Calu3 (cell line): ENCODE data around the gene BCO1. TPM values are rescaled to one million over a fixed set of nuclear protein-coding genes. Genes with fewer than 3 reads are reported as not detected.
A peak's percentile ranks its signal among the peaks of the same experiment; 100 is the strongest.

Source experiments
- BruUV-seq: library from RNA; stranded (reverse); fragments of 400-500 nt; replicated peaks from 2 replicates; lab custom pipeline; 2021; lab: Mats Ljungman, UMichigan
- CTCF ChIA-PET: fragments of 300-600 bp; sonication (Branson Sonifier 250); formaldehyde crosslinking; loops from one replicate; lab custom pipeline; 2022; ENCODE audit warnings: antibody characterized with exemption; lab: Charles Lee
- DNase-seq: peaks from one replicate; pipeline ENCODE4 v3.0.0; 2022
- H3K27ac Mint-ChIP-seq: one replicate; pipeline ENCODE4 v1.8.0; 2022; ENCODE audit warnings: mixed read lengths; ENCODE audit not compliant: unreplicated experiment
- H3K27me3 Mint-ChIP-seq: one replicate; pipeline ENCODE4 v1.8.0; 2022; ENCODE audit warnings: mixed read lengths; ENCODE audit not compliant: unreplicated experiment
- H3K36me3 Mint-ChIP-seq: one replicate; pipeline ENCODE4 v1.8.0; 2022; ENCODE audit warnings: mild to moderate bottlenecking, moderate library complexity, mixed read lengths; ENCODE audit not compliant: insufficient read depth, unreplicated experiment
- H3K4me1 Mint-ChIP-seq: one replicate; pipeline ENCODE4 v1.8.0; 2022; ENCODE audit warnings: mild to moderate bottlenecking, low read depth, mixed read lengths; ENCODE audit not compliant: unreplicated experiment
- H3K4me3 Mint-ChIP-seq: one replicate; pipeline ENCODE4 v1.8.0; 2022; ENCODE audit warnings: mild to moderate bottlenecking, low read depth, moderate library complexity, mixed read lengths; ENCODE audit not compliant: unreplicated experiment
- H3K9me3 Mint-ChIP-seq: one replicate; pipeline ENCODE4 v1.8.0; 2022; ENCODE audit warnings: low read depth, mixed read lengths; ENCODE audit not compliant: unreplicated experiment
- intact Hi-C: fragments of 100-400 bp; cut with micrococcal nuclease; formaldehyde crosslinking; loops from one replicate; pipeline ENCODE4 v1.10.0; 2022; ENCODE audit not compliant: unreplicated experiment
- total RNA-seq: library from RNA; stranded (reverse); gene quantifications from 2 replicates; pipeline ENCODE4 v1.2.3, GENCODE V29; 2022
- TF ChIP-seq, protein P1 (sequence below): fragments of 200-600 bp; IDR thresholded peaks from one replicate; pipeline ENCODE4 v1.8.0; 2022; ENCODE audit warnings: antibody characterized with exemption; ENCODE audit not compliant: unreplicated experiment

The BCO1 gene
- total RNA-seq, 1 experiment from 2014 or later, result 6.6 TPM

DNA sequence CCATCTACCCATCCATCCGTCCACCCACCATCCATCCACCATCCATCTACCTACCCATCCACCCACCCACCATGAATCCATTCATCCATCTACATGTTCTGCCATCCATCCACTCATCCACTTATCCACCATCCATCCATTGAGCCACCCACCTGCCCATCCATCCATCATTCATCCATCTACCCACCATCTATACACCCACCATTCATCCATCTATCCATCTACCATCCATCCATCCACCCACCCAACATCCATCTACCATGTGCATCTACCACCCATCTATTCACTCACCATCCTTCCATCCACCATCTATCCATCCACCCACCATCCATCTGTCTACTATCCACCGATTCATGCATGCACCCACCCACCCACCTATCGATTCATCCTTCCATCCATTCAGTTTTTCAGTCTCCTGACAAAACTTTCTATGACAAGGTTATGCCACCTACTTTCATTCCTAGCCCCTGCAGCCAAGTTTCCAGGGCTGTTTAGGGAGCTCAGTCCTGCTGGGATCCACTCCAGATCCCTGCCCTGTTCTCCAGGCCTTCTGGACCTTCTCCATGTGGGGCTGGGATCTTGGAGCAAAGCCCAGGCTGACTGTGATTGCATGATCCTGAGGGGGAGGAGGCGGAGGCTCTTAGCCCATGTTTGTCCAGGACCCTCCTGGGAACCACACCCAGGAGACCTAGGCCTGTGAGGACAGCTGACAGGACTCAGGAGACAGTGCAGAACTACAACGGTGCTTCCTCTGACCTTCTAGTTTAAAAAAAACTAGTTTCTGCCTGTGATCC, 27.4 kb downstream of the BCO1 start:
- CTCF ChIA-PET, result interaction anchor here (0.7 to 1.3 kb wide), 2 partner anchors 28 to 413 kb away, joined by 3 to 4 read pairs; partner anchors contain the start of gene BCO1
- Mint-ChIP-seq H3K9me3 (peaks cover 3% of the 10 kb centered on the region), H3K4me3 (no peak overlapping the region), H3K27me3 (no peaks in the 10 kb centered on the region), H3K27ac (no peak overlapping the region), H3K36me3 (peaks cover 4% of the 10 kb centered on the region), H3K4me1 (peaks cover 13% of the 10 kb centered on the region)
- DNase-seq, result no peak
- BruUV-seq, result no TSS peak
- intact Hi-C loops, result loop anchor here (10.0 kb wide), 1 partner anchor 99 kb away; no protein-coding TSS in a partner anchor
- TF ChIP-seq, protein P1, sequence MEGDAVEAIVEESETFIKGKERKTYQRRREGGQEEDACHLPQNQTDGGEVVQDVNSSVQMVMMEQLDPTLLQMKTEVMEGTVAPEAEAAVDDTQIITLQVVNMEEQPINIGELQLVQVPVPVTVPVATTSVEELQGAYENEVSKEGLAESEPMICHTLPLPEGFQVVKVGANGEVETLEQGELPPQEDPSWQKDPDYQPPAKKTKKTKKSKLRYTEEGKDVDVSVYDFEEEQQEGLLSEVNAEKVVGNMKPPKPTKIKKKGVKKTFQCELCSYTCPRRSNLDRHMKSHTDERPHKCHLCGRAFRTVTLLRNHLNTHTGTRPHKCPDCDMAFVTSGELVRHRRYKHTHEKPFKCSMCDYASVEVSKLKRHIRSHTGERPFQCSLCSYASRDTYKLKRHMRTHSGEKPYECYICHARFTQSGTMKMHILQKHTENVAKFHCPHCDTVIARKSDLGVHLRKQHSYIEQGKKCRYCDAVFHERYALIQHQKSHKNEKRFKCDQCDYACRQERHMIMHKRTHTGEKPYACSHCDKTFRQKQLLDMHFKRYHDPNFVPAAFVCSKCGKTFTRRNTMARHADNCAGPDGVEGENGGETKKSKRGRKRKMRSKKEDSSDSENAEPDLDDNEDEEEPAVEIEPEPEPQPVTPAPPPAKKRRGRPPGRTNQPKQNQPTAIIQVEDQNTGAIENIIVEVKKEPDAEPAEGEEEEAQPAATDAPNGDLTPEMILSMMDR, result no peak

DNA sequence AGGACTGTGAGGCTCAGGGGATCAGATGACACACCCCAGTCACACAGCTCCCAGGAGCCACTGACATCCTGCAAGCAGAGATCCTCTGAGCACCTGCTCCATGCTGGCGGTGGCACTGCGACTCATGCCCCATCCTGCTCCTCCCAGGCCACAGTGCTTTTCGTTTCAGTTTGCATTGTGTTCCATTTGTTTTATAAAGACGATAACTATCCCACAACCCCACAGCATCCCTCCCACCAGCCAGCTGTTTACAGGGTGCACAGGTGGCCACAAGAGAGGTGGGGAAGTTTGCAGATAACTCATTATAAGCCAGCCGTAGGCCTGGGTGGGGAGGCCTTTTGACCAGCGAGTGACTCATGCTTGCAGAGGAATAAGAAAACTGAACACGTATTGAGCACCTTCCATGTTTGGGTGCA, 28.2 kb downstream of the BCO1 start:
- CTCF ChIA-PET, result interaction anchor here (1.3 kb wide), 1 partner anchor 29 kb away, joined by 3 read pairs; the partner anchor contains the start of gene BCO1
- peak; percentile 55 for DNase-seq
- peak overlapping the region; percentile 80 for H3K27ac Mint-ChIP-seq

DNA sequence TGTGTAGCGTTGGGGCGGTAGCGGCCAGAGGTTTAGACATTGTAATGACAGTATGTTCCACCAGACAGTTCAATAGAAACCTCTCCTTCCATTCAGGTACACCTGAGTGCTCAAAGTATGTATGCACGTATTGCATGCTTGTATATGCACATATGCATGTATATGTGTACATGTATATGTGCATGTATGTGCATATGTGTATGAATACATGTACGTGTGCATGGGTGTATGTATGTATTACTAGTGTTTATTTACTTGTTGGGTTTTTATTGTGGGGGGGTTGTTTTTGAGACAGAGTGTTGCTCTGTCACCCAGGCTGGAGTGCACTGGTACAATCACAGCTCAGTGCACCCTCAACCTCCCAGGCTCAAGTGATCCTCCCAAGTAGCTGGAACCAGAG, 30.0 kb downstream of the BCO1 start:
- CTCF ChIA-PET, result no interaction called here
- H3K36me3 Mint-ChIP-seq, result peaks cover 4% of the 10 kb centered on the region
- intact Hi-C loops, result loop anchor here (10.0 kb wide), 1 partner anchor 96 kb away; no protein-coding TSS in a partner anchor
- no peak overlapping the region for H3K4me3 Mint-ChIP-seq
- peaks cover 3% of the 10 kb centered on the region for H3K9me3 Mint-ChIP-seq
- H3K27me3 Mint-ChIP-seq, result no peaks in the 10 kb centered on the region
- peaks cover 13% of the 10 kb centered on the region for H3K4me1 Mint-ChIP-seq
- no TSS peak for BruUV-seq
- TF ChIP-seq, protein P1, result no peak
- DNase-seq, result no peak
- no peak overlapping the region for H3K27ac Mint-ChIP-seq

More for the DNA sequence above, 28.2 kb downstream of the BCO1 start:
- intact Hi-C loops, result loop anchor here (10.0 kb wide), 1 partner anchor 98 kb away; no protein-coding TSS in a partner anchor
- Mint-ChIP-seq H3K4me1 (peaks cover 13% of the 10 kb centered on the region), H3K4me3 (peak overlapping the region; percentile 20), H3K27me3 (no peaks in the 10 kb centered on the region), H3K36me3 (peaks cover 4% of the 10 kb centered on the region), H3K9me3 (peaks cover 3% of the 10 kb centered on the region)
- BruUV-seq, result no TSS peak
- TF ChIP-seq, protein P1, result no peak

DNA sequence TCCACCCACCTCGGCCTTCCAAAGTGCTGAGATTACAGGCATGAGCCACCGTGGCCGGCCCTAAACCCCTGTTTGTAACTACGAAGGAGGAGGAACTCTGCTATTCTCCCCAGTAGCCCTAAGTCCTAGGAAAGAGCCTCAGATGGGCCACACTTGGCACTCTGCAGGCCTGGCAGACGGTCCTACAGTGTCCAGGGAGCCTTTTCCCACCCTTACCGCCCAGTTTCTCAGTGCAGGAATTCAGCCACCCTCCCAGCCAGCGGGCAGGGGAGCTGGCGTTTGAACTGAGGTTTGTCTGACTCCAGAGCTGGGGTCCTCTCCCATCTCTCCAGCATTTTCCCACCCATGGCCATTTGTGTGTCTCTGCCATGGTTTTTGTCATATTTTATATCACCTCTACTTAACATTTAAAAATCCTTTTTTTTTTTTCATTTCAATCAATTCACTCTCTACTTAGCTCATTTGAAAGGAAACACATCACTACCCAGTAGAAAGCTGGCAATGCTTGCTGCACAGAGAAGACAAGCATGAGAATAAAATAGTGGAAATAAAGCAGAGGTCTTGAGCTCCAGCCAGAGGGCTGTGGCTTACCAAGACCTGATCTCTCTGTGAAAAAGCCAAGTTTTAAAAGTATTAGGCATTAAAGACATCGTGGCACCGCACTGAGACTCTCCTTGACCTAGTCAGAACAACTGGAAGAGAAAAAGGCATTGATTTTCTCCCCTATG, 34.9 kb downstream of the BCO1 start:
- no peaks in the 10 kb centered on the region for H3K9me3 Mint-ChIP-seq

More for the DNA sequence above, 34.9 kb downstream of the BCO1 start:
- no peak overlapping the region for H3K27ac Mint-ChIP-seq
- H3K27me3 Mint-ChIP-seq, result no peaks in the 10 kb centered on the region
- no peak overlapping the region for H3K4me3 Mint-ChIP-seq
- TF ChIP-seq, protein P1, result no peak
- peaks cover 14% of the 10 kb centered on the region for H3K4me1 Mint-ChIP-seq
- intact Hi-C loops, result no loop called here
- H3K36me3 Mint-ChIP-seq, result no peaks in the 10 kb centered on the region
- BruUV-seq, result no TSS peak
- CTCF ChIA-PET, result interaction anchor here (1.0 kb wide), 1 partner anchor 12 kb away, joined by 3 read pairs; no protein-coding TSS in a partner anchor
- DNase-seq, result no peak
